GM19035 (cell line): ENCODE results near the gene HAPLN3.

Experiments used
- ATAC-seq: cut with Tn5 transposase; IDR thresholded peaks from one replicate; pipeline ENCODE4 v1.9.1; 2021; ENCODE audit not compliant: unreplicated experiment

Gene HAPLN3

GRCh38 chr15:88896333-88897033, 1.1 kb upstream of the HAPLN3 start:
- no peak for ATAC-seq

- peak; percentile 54 for ATAC-seq
Observed at GRCh38 chr15:88894348-88894818, 961 bp downstream of the HAPLN3 start.

- no peak for ATAC-seq
Observed at GRCh38 chr15:88891540-88892254, 3.6 kb downstream of the HAPLN3 start.

- ATAC-seq, result no peak
Observed at GRCh38 chr15:88890495-88890894, 4.8 kb downstream of the HAPLN3 start.

- no peak for ATAC-seq
Observed at GRCh38 chr15:88888719-88889118, 6.6 kb downstream of the HAPLN3 start.

GRCh38 chr15:88887068-88887580, 8.2 kb downstream of the HAPLN3 start:
- no peak for ATAC-seq

- ATAC-seq, result no peak
Observed at GRCh38 chr15:88882785-88883184, 12.6 kb downstream of the HAPLN3 start.

- no peak for ATAC-seq
Observed at GRCh38 chr15:88881775-88882174, 13.6 kb downstream of the HAPLN3 start.

- ATAC-seq, result no peak
Observed at GRCh38 chr15:88880944-88881740, 14.2 kb downstream of the HAPLN3 start.

- ATAC-seq, result no peak
Observed at GRCh38 chr15:88878720-88879184, 16.6 kb downstream of the HAPLN3 start.

GRCh38 chr15:88877906-88878305, 17.4 kb downstream of the HAPLN3 start:
- no peak for ATAC-seq

- ATAC-seq, result no peak
Observed at GRCh38 chr15:88877415-88877814, 17.9 kb downstream of the HAPLN3 start.

GRCh38 chr15:88876573-88876972, 18.8 kb downstream of the HAPLN3 start:
- ATAC-seq, result no peak

GRCh38 chr15:88874684-88875083, 20.7 kb downstream of the HAPLN3 start:
- ATAC-seq, result no peak

- ATAC-seq, result no peak
Observed at GRCh38 chr15:88874275-88874674, 21.1 kb downstream of the HAPLN3 start.

- ATAC-seq, result no peak
Observed at GRCh38 chr15:88873786-88874185, 21.6 kb downstream of the HAPLN3 start.

GRCh38 chr15:88872706-88873105, 22.6 kb downstream of the HAPLN3 start:
- no peak for ATAC-seq

- ATAC-seq, result no peak
Observed at GRCh38 chr15:88872106-88872505, 23.2 kb downstream of the HAPLN3 start.

GRCh38 chr15:88871313-88871712, 24.0 kb downstream of the HAPLN3 start:
- ATAC-seq, result no peak

GRCh38 chr15:88866295-88866881, 29.0 kb downstream of the HAPLN3 start:
- ATAC-seq, result no peak
